Measurements from ENCODE around the gene WWOX. TPM values are rescaled to one million over a fixed set of nuclear protein-coding genes. Genes with fewer than 3 reads are reported as not detected.

WWOX gene
- total and polyA plus RNA-seq, 2 experiments from 2014 or later = 17.0 to 39.8 TPM

DNA sequence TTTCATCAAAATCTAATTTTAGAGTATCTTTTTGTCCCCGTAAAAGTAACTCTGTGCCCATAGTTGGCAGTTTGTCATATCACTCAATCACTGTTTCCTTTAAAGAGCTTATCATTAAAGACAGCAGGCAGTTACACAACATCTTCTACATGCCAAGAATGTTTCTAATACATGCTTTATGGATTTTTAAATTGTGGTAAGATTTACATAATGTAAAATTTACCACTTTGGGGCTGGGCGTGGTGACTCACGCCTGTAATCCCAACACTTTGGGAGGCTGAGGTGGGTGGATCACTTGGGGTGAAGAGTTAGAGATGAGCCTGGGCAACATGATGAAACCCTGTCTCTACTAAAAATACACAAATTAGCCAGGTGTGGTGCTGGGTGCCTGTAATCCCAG, 687.2 kb downstream of the WWOX start:
- DNase-seq (ENCODE audit: low spot score) = no peak
- Histone ChIP-seq H3K9me2 (replicated peaks; ENCODE audit: insufficient read depth) (no peaks in the 10 kb centered on the region), H4K20me1 (ENCODE audit: insufficient read depth, poor library complexity, severe bottlenecking) (no peaks in the 10 kb centered on the region), H3K27me3 (no peaks in the 10 kb centered on the region), H3K9me3 (ENCODE audit: low read depth) (no peaks in the 10 kb centered on the region), H3K27ac (no peak overlapping the region), H3K4me1 (ENCODE audit: insufficient read depth) (no peaks in the 10 kb centered on the region), H3K4me3 (no peak overlapping the region), H2AFZ (no peak overlapping the region), H3K36me3 (replicated peaks; ENCODE audit: insufficient read depth, low read depth) (no peaks in the 10 kb centered on the region), H3K4me2 (no peak overlapping the region), H3K79me2 (no peaks in the 10 kb centered on the region)
- TF ChIP-seq EZH2phosphoT487 (IDR thresholded peaks at IDR 0.05; ENCODE audit: low read depth, severe bottlenecking, unreplicated experiment) (no peak), EZH2 (IDR thresholded peaks at IDR 0.05; ENCODE audit: borderline replicate concordance) (no peak)
- TF ChIP-seq, protein P1, sequence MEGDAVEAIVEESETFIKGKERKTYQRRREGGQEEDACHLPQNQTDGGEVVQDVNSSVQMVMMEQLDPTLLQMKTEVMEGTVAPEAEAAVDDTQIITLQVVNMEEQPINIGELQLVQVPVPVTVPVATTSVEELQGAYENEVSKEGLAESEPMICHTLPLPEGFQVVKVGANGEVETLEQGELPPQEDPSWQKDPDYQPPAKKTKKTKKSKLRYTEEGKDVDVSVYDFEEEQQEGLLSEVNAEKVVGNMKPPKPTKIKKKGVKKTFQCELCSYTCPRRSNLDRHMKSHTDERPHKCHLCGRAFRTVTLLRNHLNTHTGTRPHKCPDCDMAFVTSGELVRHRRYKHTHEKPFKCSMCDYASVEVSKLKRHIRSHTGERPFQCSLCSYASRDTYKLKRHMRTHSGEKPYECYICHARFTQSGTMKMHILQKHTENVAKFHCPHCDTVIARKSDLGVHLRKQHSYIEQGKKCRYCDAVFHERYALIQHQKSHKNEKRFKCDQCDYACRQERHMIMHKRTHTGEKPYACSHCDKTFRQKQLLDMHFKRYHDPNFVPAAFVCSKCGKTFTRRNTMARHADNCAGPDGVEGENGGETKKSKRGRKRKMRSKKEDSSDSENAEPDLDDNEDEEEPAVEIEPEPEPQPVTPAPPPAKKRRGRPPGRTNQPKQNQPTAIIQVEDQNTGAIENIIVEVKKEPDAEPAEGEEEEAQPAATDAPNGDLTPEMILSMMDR (IDR thresholded peaks at IDR 0.05; ENCODE audit: poor library complexity) = no peak
- 81% methylated on average over 3 of the region's 3 CpGs for WGBS (ENCODE audit: low lambda C conversion rate, missing lambda C conversion rate)

- Histone ChIP-seq H3K4me2 (no peak overlapping the region), H4K20me1 (ENCODE audit: insufficient read depth, poor library complexity, severe bottlenecking) (no peaks in the 10 kb centered on the region), H3K27me3 (no peaks in the 10 kb centered on the region), H3K9me2 (replicated peaks; ENCODE audit: insufficient read depth) (no peaks in the 10 kb centered on the region), H3K4me1 (ENCODE audit: insufficient read depth) (no peaks in the 10 kb centered on the region), H2AFZ (no peak overlapping the region), H3K4me3 (no peak overlapping the region), H3K79me2 (no peaks in the 10 kb centered on the region), H3K36me3 (replicated peaks; ENCODE audit: insufficient read depth, low read depth) (no peaks in the 10 kb centered on the region), H3K9me3 (ENCODE audit: low read depth) (no peaks in the 10 kb centered on the region), H3K27ac (no peak overlapping the region)
- DNase-seq (ENCODE audit: low spot score) = no peak
- TF ChIP-seq, protein P1 (IDR thresholded peaks at IDR 0.05; ENCODE audit: poor library complexity) = no peak
- TF ChIP-seq EZH2 (IDR thresholded peaks at IDR 0.05; ENCODE audit: borderline replicate concordance) (no peak), EZH2phosphoT487 (IDR thresholded peaks at IDR 0.05; ENCODE audit: low read depth, severe bottlenecking, unreplicated experiment) (no peak)
- 94% methylated on average over 2 of the region's 2 CpGs for WGBS (ENCODE audit: low lambda C conversion rate, missing lambda C conversion rate)
Observed at GRCh38 chr16:78788276-78788675, 688.8 kb downstream of the WWOX start.

DNA sequence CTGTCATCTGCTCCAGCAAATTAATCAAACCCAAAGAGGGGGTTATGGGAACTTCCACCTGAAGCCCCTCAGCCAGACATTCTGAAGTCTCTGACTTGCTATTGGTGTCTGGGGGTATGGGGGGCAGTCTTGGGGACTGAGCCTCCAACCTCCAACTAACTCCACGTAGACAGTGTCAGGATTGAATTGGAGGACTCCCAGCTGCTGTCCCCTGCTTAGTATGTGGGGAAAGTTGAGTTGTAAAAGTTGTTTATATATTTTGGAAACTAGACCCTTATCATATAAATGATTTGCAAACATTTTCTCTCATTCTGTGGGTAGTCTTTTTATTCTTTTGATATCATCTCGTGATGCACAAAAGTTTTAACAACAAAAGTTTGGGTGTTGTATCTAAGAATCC, 689.2 kb downstream of the WWOX start:
- WGBS (ENCODE audit: low lambda C conversion rate, missing lambda C conversion rate) = 75% methylated on average over 2 of the region's 2 CpGs
- H3K9me3 ChIP-seq (ENCODE audit: low read depth) = no peaks in the 10 kb centered on the region
- no peak for DNase-seq (ENCODE audit: low spot score)
- TF ChIP-seq EZH2phosphoT487 (IDR thresholded peaks at IDR 0.05; ENCODE audit: low read depth, severe bottlenecking, unreplicated experiment) = no peak
- no peak for TF ChIP-seq EZH2 (IDR thresholded peaks at IDR 0.05; ENCODE audit: borderline replicate concordance)
- TF ChIP-seq, protein P1 (IDR thresholded peaks at IDR 0.05; ENCODE audit: poor library complexity) = no peak
- no peaks in the 10 kb centered on the region for H3K4me1 ChIP-seq (ENCODE audit: insufficient read depth)
- H3K9me2 ChIP-seq (replicated peaks; ENCODE audit: insufficient read depth) = no peaks in the 10 kb centered on the region
- no peak overlapping the region for H2AFZ ChIP-seq
- H4K20me1 ChIP-seq (ENCODE audit: insufficient read depth, poor library complexity, severe bottlenecking) = no peaks in the 10 kb centered on the region
- no peak overlapping the region for H3K4me2 ChIP-seq
- no peak overlapping the region for H3K27ac ChIP-seq
- H3K4me3 ChIP-seq = no peak overlapping the region
- H3K27me3 ChIP-seq = no peaks in the 10 kb centered on the region
- no peaks in the 10 kb centered on the region for H3K36me3 ChIP-seq (replicated peaks; ENCODE audit: insufficient read depth, low read depth)
- no peaks in the 10 kb centered on the region for H3K79me2 ChIP-seq

- Histone ChIP-seq H3K4me2 (no peak overlapping the region), H3K79me2 (no peaks in the 10 kb centered on the region), H3K9me3 (ENCODE audit: low read depth) (no peaks in the 10 kb centered on the region), H3K27me3 (no peaks in the 10 kb centered on the region), H3K4me1 (ENCODE audit: insufficient read depth) (no peaks in the 10 kb centered on the region), H3K4me3 (no peak overlapping the region), H3K27ac (no peak overlapping the region), H3K9me2 (replicated peaks; ENCODE audit: insufficient read depth) (no peaks in the 10 kb centered on the region), H3K36me3 (replicated peaks; ENCODE audit: insufficient read depth, low read depth) (no peaks in the 10 kb centered on the region), H4K20me1 (ENCODE audit: insufficient read depth, poor library complexity, severe bottlenecking) (no peaks in the 10 kb centered on the region), H2AFZ (no peak overlapping the region)
- DNase-seq (ENCODE audit: low spot score) = no peak
- no peak for TF ChIP-seq EZH2 (IDR thresholded peaks at IDR 0.05; ENCODE audit: borderline replicate concordance)
- TF ChIP-seq, protein P1 (IDR thresholded peaks at IDR 0.05; ENCODE audit: poor library complexity) = no peak
- no peak for TF ChIP-seq EZH2phosphoT487 (IDR thresholded peaks at IDR 0.05; ENCODE audit: low read depth, severe bottlenecking, unreplicated experiment)
- WGBS (ENCODE audit: low lambda C conversion rate, missing lambda C conversion rate) = 69% methylated on average over 2 of the region's 2 CpGs
Observed at GRCh38 chr16:78789561-78789960, 690.1 kb downstream of the WWOX start.

Data from hepatocyte (in vitro differentiated cells).